Testis (tissue), 3 donors: ENCODE data around the gene ANO4. TPM values are rescaled to one million over a fixed set of nuclear protein-coding genes. Genes with fewer than 3 reads are reported as not detected.

Source experiments
- DNase-seq: peaks from one replicate; pipeline ENCODE4 v3.0.0-alpha.2; 2019
- H3K27ac ChIP-seq, 2 donors: fragments of 200-600 bp; sonication (generic); one replicate each; pipeline ENCODE4 v1.5.1; 2019
- H3K27me3 ChIP-seq: fragments of 200-600 bp; sonication (generic); one replicate; pipeline ENCODE4 v1.5.1; 2019
- H3K36me3 ChIP-seq: fragments of 200-600 bp; sonication (generic); one replicate; pipeline ENCODE4 v1.5.1; 2017; ENCODE audit warnings: low read depth; ENCODE audit errors: missing control alignments
- H3K4me1 ChIP-seq: fragments of 200-600 bp; sonication (generic); one replicate; pipeline ENCODE4 v1.5.1; 2019
- H3K4me3 ChIP-seq, 2 donors: fragments of 200-600 bp; sonication (generic); one replicate each; pipeline ENCODE4 v1.5.1; 2017 to 2019
- H3K9me3 ChIP-seq: fragments of 200-600 bp; sonication (generic); one replicate; pipeline ENCODE4 v1.5.1; 2017
- POLR2A ChIP-seq: fragments of 450-650 bp; IDR thresholded peaks from one replicate; pipeline ENCODE4 v1.6.1; 2017; ENCODE audit warnings: antibody characterized with exemption, mild to moderate bottlenecking, moderate library complexity
- WGBS, 2 donors: methylation state at CpG; one replicate each; pipeline ENCODE4 v1.1.5; 2018; 5-methylcytosine and 5-hydroxymethylcytosine counted together
- intact Hi-C: fragments of 100-400 bp; cut with DNase I; formaldehyde crosslinking; loops from one replicate; pipeline ENCODE4 v1.15.1; 2023; ENCODE audit warnings: low total_unique reads
- polyA plus RNA-seq: library from polyadenylated mRNA; stranded (reverse); fragments of 350-450 nt; fragmentation: Illumina TruSeq; extraction: RNeasy Lipid Tissue Mini Kit (QIAGEN cat#74804); gene quantifications from one replicate; pipeline ENCODE4 v1.2.3, GENCODE V29; 2014; ENCODE audit warnings: low read depth, low replicate concordance; ENCODE audit not compliant: insufficient read depth
- total RNA-seq, 2 donors: library from RNA; depleted of rRNA; stranded (reverse); fragments of >200 nt; gene quantifications; one replicate each; pipeline ENCODE4 v1.2.3, GENCODE V29; 2016
- TF ChIP-seq, protein P1 (sequence below), 3 experiments: fragments of 450-650 bp in 2 of 3; fragments of 200-600 bp in 1 of 3; sonication (generic) in 1 of 3; IDR thresholded peaks; one replicate each; pipeline ENCODE4 v1.5.1; 2016 to 2019; ENCODE audit warnings: antibody characterized with exemption in 3 of 3, mild to moderate bottlenecking in 2 of 3, moderate library complexity in 1 of 3

ANO4 gene
- total and polyA plus RNA-seq, 3 donors from 2014 or later = 2.4 to 13.0 (median 9.5) TPM

GRCh38 chr12:101019667-101020066 lies 225.1 kb downstream of the ANO4 start:
- TF ChIP-seq POLR2A = no peak
- TF ChIP-seq, protein P1, sequence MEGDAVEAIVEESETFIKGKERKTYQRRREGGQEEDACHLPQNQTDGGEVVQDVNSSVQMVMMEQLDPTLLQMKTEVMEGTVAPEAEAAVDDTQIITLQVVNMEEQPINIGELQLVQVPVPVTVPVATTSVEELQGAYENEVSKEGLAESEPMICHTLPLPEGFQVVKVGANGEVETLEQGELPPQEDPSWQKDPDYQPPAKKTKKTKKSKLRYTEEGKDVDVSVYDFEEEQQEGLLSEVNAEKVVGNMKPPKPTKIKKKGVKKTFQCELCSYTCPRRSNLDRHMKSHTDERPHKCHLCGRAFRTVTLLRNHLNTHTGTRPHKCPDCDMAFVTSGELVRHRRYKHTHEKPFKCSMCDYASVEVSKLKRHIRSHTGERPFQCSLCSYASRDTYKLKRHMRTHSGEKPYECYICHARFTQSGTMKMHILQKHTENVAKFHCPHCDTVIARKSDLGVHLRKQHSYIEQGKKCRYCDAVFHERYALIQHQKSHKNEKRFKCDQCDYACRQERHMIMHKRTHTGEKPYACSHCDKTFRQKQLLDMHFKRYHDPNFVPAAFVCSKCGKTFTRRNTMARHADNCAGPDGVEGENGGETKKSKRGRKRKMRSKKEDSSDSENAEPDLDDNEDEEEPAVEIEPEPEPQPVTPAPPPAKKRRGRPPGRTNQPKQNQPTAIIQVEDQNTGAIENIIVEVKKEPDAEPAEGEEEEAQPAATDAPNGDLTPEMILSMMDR (IDR thresholded peaks at IDR 0.05) = no peak
- Histone ChIP-seq H3K4me3 (no peak overlapping the region), H3K27me3 (no peaks in the 10 kb centered on the region), H3K27ac (no peak overlapping the region), H3K9me3 (no peaks in the 10 kb centered on the region), H3K36me3 (no peaks in the 10 kb centered on the region), H3K4me1 (no peaks in the 10 kb centered on the region)
- 89 to 95% methylated on average over 3 of the region's 3 CpGs for WGBS, 2 donors
- DNase-seq = no peak
- intact Hi-C loops = no loop called here

DNA sequence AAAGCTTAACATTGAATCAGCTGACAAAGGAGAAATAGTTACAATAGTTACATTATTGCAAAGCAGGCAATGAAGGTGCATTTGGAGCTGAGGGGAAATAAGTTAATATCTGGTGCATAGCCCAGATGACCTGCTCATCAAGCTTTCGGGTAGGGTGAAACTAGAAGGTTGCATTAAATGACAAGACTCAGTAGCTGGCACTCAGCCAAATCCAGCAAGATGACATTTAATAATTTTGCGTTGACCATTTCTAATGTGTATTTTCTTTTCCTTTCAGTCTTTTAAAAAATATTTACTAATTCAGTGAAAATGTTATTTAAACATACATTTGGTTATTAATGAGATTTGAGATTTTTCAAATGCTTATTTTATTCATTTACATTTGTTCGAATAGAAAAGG lies 226.9 kb downstream of the ANO4 start:
- intact Hi-C loops = no loop called here
- H3K4me3 ChIP-seq = no peak overlapping the region
- H3K36me3 ChIP-seq = no peaks in the 10 kb centered on the region
- no peaks in the 10 kb centered on the region for H3K9me3 ChIP-seq
- DNase-seq = no peak
- TF ChIP-seq, protein P1 (IDR thresholded peaks at IDR 0.05) = no peak
- TF ChIP-seq POLR2A = no peak
- no peaks in the 10 kb centered on the region for H3K27me3 ChIP-seq
- 82 to 83% methylated on average over 3 of the region's 3 CpGs for WGBS, 2 donors
- H3K4me1 ChIP-seq = no peaks in the 10 kb centered on the region
- no peak overlapping the region for H3K27ac ChIP-seq

GRCh38 chr12:101021911-101022388 lies 227.4 kb downstream of the ANO4 start:
- TF ChIP-seq, protein P1 (IDR thresholded peaks at IDR 0.05) = no peak
- no peak for TF ChIP-seq POLR2A
- Histone ChIP-seq H3K4me1 (no peaks in the 10 kb centered on the region), H3K27ac (no peak overlapping the region), H3K9me3 (no peaks in the 10 kb centered on the region), H3K36me3 (no peaks in the 10 kb centered on the region), H3K4me3 (no peak overlapping the region), H3K27me3 (no peaks in the 10 kb centered on the region)
- no peak for DNase-seq
- intact Hi-C loops = no loop called here

- H3K9me3 ChIP-seq = no peaks in the 10 kb centered on the region
- no peaks in the 10 kb centered on the region for H3K27me3 ChIP-seq
- DNase-seq = no peak
- TF ChIP-seq, protein P1 (IDR thresholded peaks at IDR 0.05) = no peak
- TF ChIP-seq POLR2A = no peak
- H3K27ac ChIP-seq = no peak overlapping the region
- intact Hi-C loops = no loop called here
- H3K4me1 ChIP-seq = no peaks in the 10 kb centered on the region
- WGBS, 2 donors = 88 to 100% methylated on average over 1 to 3 of the region's 3 CpGs
- no peak overlapping the region for H3K4me3 ChIP-seq
- no peaks in the 10 kb centered on the region for H3K36me3 ChIP-seq
Measured at GRCh38 chr12:101027200-101027599, 232.6 kb downstream of the ANO4 start.

GRCh38 chr12:101027816-101028215 lies 233.2 kb downstream of the ANO4 start:
- Histone ChIP-seq H3K4me3 (no peak overlapping the region), H3K36me3 (no peaks in the 10 kb centered on the region), H3K27me3 (no peaks in the 10 kb centered on the region), H3K27ac (no peak overlapping the region), H3K9me3 (no peaks in the 10 kb centered on the region), H3K4me1 (no peaks in the 10 kb centered on the region)
- TF ChIP-seq, protein P1 (IDR thresholded peaks at IDR 0.05) = no peak
- no peak for TF ChIP-seq POLR2A
- intact Hi-C loops = no loop called here
- WGBS, 2 donors = 84 to 99% methylated on average over 4 of the region's 4 CpGs
- DNase-seq = no peak
